SIG-M5 (cell line): ENCODE results near the gene POLR3C.
"Not testable (repeated sequence)": the region's sequence is repeated elsewhere in the genome, so short reads cannot be mapped to it uniquely, and the experiment has no call there.

ENCODE experiments used
- DNase-seq: peaks from one replicate; lab custom pipeline; 2025; lab: John Stamatoyannopoulos, UW

The POLR3C gene

GRCh38 chr1:145823565-145824498, at the start of gene POLR3C, which contains the start of gene RNF115:
POLR3C (plus strand) TSS chr1:145824200; CDS start chr1:145825777, 1,577 bp downstream.
RNF115 (minus strand) TSS chr1:145824095; CDS start chr1:145823873, 222 bp downstream.
- peak; percentile 90 for DNase-seq

- DNase-seq: no peak
Observed at GRCh38 chr1:145777357-145778145, 46.4 kb upstream of the POLR3C start.

- DNase-seq: no peak
Observed at GRCh38 chr1:145778146-145778540, 45.9 kb upstream of the POLR3C start.

GRCh38 chr1:145782272-145783099, 41.5 kb upstream of the POLR3C start:
- DNase-seq: no peak

- DNase-seq: no peak
Observed at GRCh38 chr1:145784409-145784808, 39.6 kb upstream of the POLR3C start.

- no peak for DNase-seq
Observed at GRCh38 chr1:145785547-145785946, 38.5 kb upstream of the POLR3C start.

GRCh38 chr1:145786271-145786670, 37.7 kb upstream of the POLR3C start:
- DNase-seq: no peak

GRCh38 chr1:145788580-145788979, 35.4 kb upstream of the POLR3C start:
- DNase-seq: no peak

- DNase-seq: not testable (repeated sequence)
Observed at GRCh38 chr1:145791860-145792259, 32.1 kb upstream of the POLR3C start.

GRCh38 chr1:145792484-145792883, 31.5 kb upstream of the POLR3C start:
- no peak for DNase-seq

- DNase-seq: no peak
Observed at GRCh38 chr1:145795257-145795881, 28.6 kb upstream of the POLR3C start.

- DNase-seq: no peak
Observed at GRCh38 chr1:145796753-145797152, 27.2 kb upstream of the POLR3C start.

- DNase-seq: no peak
Observed at GRCh38 chr1:145799806-145800205, 24.2 kb upstream of the POLR3C start.

- no peak for DNase-seq
Observed at GRCh38 chr1:145804235-145805045, 19.6 kb upstream of the POLR3C start.

GRCh38 chr1:145805057-145805456, 18.9 kb upstream of the POLR3C start:
- DNase-seq: no peak

GRCh38 chr1:145806408-145806807, 17.6 kb upstream of the POLR3C start:
- DNase-seq: no peak

GRCh38 chr1:145806844-145807243, 17.2 kb upstream of the POLR3C start:
- no peak for DNase-seq

- not testable (repeated sequence) for DNase-seq
Observed at GRCh38 chr1:145812977-145813810, 10.8 kb upstream of the POLR3C start.

GRCh38 chr1:145818095-145818494, 5.9 kb upstream of the POLR3C start:
- not testable (repeated sequence) for DNase-seq
